HG03066 (cell line): ENCODE data around the gene UNC13D.

Experiments
- ATAC-seq: cut with Tn5 transposase; IDR thresholded peaks from one replicate; pipeline ENCODE4 v1.9.1; 2021; ENCODE audit warnings: low read depth; ENCODE audit not compliant: unreplicated experiment

UNC13D gene

DNA sequence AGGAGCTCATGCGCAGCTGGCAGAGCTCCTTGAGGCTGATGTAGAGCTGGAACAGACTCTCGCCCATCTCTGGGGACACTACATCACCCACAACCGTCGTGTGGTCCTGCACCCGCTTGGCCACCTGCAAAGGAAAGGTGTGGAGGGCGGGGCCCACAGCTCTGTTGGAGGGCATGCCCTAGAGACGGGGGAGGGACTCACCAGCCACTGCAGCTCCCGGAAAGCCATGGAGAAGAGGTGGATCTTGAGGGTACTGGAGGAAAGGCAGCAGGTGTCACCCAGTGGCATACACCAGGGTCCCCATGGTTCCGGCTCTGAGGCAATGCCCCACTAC lies 8.6 kb downstream of the UNC13D start:
- ATAC-seq: no peak

DNA sequence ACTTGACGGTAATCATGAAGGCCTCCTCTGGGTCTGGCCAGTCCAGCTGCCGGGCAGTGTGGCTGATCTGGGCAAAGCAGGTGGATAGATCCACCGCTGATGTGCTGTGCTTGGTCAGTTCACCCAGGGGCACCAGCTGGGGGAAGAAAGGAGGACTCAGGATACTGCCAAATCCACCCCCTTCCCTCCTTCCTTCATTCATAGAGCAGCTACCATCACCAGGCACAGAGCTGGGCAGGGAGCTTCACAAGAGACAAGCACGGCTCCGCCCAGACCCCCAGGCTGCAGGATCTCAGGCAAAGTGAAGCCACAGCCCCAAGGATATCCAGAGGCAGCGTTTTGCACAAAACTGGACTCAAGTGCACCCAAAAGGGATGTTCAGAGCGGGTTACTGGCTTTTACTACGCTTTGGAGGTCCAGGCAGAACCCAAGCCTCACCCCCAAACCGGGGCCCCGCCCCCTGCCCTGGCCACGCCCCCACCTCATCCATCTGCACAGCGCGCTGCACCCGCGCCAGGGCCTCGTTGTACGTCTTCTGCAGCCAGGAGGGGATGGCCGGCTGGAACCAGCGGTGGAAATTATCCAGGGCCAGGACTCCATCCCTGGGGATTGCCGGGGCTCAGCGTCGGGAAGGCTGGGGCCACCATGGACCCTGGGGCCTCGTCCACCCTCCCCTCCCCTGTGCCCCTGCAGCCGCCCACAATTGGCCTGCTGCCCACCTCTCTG lies 9.1 kb downstream of the UNC13D start:
- ATAC-seq: no peak

GRCh38 chr17:75834279-75834920 lies 9.8 kb downstream of the UNC13D start:
- ATAC-seq: no peak

DNA sequence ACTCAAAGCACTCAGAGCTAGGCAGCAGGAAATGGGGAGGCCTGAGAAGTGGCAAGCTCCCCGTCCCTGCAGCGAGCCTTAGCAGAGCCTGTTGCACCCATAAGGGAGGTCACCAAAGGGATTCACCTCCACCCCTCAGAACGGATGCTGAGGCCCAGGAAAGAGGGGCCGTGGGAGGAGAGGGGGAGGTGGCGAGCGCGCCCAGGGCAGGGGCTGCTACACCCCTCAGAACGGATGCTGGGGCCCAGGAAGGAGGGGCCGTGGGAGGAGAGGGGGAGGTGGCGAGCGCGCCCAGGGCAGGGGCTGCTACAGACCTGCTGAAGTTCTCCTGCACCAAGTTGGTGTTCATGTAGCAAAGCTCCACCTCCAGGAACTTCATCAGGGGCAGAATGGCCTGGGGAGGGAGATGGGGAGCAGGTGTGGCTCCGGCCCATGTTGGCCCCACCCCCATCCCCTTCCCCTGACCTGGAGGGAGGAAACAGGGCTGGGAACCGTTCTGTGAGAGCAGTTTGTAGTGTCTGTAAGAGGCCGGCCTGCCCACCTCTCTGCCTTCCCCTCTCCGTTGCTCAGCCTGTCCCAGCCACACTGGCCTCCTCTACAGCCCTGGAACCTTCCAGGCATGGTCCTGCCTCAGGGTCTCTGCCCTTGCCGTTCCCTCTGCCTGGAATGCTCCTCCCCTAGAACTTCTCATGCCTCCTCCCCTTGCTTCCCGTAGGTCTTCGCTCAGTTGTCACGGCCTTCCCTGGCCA lies 11.4 kb downstream of the UNC13D start:
- no peak for ATAC-seq

DNA sequence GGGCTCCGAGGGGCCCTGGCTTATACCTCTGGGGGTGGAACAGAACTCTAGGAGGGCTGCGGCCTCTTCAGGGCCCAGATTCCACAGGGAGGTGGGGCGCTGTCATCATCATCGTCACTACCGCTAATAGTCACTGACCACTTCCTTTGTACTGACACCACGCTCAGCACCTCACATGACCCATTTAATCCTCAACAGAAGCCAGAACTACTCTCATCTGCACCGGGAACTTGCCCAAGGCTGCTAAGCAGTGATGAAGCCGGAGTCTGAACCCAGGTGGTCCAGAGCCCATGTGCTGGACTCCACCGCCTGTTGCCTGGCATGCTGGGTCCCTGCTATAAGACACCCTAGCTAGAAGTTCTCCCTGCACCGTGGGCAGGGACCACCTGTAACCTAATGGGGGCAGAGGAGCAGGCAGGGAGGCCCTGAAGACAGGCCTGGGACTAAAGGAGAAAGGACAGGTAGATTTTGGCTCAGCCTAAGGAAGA lies 12.0 kb downstream of the UNC13D start:
- ATAC-seq: no peak

- no peak for ATAC-seq
These were observed 13.1 kb downstream of the UNC13D start for GRCh38 chr17:75831032-75831571.

DNA sequence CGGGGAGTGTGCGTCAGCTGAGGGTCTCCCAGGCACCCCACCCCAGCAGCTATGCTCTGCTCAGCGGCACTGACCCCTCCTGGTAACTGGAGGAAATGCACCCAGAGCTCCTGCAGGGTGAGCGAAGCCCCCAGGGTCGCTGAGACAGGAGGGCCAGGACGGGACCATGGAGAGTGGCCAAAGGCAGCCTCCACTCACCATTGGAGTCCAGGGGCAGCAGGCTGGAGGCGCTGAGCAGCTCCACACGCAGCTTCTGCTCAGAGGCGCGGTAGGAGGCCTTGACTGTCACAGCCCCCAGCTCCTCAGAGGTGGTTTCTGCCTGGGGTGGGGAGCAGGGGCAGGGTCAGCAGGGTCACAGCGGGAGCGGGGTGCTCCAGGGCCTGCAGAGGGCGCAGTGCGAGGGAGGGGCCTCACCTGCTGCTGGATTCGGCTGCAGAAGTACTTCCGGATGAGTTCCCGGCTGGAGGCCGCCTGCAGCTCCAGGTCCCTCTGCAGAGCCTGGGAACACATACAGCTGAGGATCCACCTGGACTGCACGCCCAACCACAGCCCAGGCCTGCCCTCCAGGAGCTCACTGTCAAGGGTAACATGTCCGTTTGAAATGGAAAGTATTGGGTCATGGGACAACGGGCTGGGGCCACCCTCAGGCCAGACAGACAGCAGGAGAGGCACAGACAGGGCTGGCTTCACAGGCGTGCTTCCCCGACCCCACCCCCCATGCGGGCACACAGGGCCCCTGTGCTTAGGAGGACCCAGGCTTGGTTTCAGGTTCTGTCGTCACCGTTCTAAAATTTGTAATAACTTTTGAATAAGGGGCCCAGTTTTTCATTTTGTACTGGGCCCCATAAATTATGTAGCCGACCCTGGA lies 13.8 kb downstream of the UNC13D start:
- ATAC-seq: no peak

- ATAC-seq: no peak
These were observed 14.5 kb downstream of the UNC13D start for GRCh38 chr17:75829747-75830146.

DNA sequence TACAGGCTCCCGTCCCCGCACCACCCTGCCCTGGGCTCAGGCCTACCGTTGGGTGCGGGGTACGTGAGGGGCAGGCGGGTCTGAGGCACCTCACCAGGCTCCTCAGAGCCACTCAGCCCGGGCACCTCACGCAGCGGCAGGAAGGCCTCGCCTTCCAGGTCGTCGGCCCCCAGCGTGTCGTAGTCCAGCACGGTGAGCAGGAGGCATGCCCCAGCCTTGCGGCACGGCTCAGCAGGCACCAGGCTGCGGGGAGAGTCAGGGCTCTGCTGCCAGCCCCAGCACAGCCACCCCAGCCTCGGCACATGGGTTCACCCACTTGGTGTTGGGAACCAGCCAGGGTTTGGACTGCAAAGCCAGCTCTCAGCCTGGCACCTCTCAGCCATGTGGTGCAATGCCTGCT lies 15.5 kb downstream of the UNC13D start:
- no peak for ATAC-seq

DNA sequence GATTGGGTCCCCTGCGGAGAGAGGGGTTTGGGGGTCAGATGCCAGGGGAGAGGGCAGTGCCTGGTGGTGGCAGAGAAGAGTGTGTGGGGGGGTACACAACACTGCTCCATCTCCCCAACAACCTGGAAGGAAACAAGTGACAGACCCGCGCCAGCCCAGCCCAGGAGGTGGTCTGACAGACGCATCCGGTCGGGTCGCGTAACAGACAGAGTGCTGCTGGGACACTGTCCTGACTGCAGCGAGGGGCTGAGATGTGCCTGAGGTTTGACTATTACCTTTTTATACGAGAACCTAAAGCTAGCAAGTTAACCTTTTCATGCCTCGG lies 16.2 kb downstream of the UNC13D start:
- no peak for ATAC-seq

DNA sequence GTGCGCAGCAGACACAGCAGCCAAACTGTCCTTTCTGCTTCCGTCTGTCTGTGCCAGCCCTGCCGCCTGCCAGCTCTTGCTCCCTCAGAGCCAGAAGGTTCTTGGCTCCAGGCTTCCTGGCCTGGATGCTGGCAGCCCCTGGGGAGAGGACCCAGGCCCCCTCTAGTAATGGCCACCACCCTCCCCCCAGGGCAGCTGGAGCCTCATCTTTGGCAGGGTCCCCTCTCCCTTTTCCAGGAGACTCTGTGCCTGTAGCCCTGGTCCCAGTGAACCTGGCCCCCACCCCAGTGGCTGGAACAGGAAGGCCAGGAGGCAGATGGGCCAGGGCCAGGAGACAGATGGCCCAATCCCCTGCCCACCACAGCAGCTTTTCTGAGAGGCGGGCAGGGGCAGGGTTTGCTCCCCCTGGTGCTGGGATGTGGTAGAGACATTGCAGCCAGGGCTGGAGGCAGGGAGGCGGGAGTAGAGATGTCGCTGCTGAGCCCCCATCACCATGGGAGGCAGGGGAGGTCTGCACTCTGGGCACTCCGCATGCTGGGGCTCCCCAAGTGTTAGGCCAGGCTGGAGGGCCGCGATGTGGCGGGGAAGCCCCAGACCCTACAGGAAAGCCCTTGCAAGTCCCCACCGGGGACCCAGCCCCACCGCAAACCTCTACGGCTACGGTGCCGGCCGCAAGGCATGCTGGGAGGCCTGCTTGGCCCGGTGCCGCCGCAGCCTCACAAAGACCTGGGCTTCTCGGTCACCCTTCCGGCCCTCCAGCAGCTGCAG lies 16.7 kb downstream of the UNC13D start:
- ATAC-seq: no peak

- no peak for ATAC-seq
These were observed 17.5 kb downstream of the UNC13D start for GRCh38 chr17:75826561-75827307.

GRCh38 chr17:75825748-75826370 lies 18.3 kb downstream of the UNC13D start:
- ATAC-seq: no peak

DNA sequence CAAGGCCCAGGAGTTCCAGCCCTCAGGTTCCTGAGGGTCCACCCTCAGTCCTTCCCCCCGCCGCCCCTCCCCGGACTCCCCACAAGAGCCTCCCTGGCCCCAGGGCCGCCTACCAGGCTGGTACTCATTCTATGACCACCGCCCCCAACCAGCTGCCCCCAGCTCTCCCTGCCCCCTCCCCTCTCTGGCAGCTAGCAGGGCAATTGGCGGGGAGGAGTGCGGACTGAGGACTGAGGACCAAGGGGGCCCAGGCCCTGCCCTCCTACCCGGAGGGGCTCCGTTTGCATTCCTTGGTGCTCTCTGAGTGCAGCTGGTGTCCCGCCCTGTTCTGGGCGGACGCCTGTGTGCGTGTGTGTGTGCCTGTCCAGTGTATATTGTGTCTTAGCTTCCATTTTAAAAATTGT lies 19.1 kb downstream of the UNC13D start:
- ATAC-seq: no peak

DNA sequence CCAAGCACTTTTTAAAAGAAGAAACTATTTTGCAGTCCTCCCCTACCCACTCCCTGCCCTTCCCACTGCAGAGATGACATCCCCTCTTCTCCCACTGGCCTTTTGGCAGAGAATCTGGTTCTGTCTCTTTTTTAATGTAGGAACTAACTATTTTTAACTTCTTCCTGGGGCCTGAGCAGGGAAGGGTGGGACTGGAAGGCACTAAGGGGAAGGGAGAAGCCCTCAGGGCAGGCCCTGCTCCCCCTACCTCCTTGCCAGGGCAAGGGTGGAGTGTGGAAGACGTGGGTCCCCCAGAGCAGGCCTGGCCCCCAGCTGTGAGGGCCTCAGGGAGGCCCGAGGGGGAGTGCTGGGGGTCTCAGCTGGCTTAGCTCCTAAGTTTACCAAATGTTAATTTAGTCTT lies 19.5 kb downstream of the UNC13D start:
- ATAC-seq: no peak

GRCh38 chr17:75824050-75824552 lies 20.1 kb downstream of the UNC13D start:
- no peak for ATAC-seq

DNA sequence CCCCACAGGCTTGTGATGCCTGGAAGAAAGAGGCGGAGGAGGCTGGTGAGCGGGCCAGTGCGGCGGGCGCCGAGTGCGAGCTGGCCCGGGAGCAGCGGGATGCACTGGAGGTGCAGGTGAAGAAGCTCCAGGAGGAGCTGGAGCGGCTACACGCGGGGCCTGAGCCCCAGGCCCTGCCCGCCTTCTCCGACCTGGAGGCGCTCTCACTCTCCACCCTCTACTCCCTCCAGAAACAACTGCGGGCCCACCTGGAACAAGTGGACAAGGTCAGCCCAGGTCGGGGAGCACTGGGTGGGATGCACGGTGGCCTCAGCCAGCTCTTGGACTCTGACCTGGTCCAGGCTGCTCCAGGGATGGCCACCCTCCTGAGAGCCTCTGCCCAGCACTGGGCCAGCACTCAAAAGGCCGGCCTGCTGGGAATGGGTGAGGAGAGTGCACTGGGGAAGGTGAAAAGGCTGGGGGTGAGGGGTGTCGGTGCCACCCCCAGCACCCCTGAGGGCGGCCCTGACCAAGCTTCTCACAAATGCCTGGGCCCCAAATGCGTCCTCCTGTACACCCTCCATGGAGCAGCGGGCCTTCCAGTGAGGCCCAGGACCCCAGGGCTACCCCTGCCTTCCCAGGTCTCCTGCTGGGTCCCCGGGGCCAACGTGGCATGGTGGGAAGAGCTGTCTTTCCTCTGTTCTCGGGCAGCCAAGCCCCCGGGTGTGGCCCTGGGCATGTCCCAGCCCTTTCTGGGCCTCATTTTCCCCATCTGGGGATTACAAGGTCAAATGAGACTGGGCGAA lies 20.8 kb downstream of the UNC13D start:
- no peak for ATAC-seq

- no peak for ATAC-seq
These were observed 21.4 kb downstream of the UNC13D start for GRCh38 chr17:75822800-75823166.
